HG02973 (cell line): ENCODE measurements around the gene NQO2.
"Not testable (repeated sequence)": the region's sequence is repeated elsewhere in the genome, so short reads cannot be mapped to it uniquely, and the experiment has no call there.

ENCODE experiments used
- ATAC-seq: cut with Tn5 transposase; IDR thresholded peaks from one replicate; pipeline ENCODE4 v1.9.1; 2021; ENCODE audit warnings: moderate library complexity; ENCODE audit not compliant: unreplicated experiment

Gene NQO2

DNA sequence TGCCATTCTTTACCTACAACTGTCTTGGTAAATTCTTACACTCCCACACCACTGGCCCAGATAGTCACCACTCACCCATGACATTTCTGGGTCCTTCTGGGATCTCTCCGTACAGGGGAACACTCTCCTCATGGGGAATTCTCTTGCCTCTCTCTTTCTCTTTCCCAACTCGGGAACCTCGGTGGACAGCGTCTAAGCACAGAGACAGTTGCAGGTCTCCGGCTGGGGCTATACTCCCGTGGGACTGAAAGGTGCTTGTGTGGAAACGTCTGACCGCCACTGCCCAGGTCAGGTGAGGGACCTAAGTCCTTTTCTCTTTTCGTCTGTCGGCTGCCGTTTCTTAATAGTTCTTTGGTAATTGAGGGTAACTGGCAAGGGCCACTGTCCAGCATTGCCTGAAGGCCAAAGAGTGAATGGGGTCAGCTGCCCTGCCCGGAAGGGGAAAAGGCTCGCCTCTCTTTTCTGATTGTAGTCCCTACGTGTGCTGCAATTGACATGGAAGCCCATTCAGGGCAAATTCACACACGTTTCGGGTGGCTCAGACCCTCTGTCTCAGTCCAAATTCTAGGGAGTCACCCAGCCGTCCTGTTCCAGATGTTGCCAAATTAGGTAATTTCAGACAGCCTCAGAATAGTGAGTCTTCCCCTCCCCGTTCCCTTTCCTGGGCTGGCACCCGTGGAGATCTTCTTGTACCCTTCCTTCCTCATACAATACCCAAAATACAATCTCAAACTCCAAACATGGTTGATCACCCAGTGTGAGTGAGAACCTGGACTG lies 37.4 kb downstream of the NQO2 start:
- ATAC-seq, result no peak

DNA sequence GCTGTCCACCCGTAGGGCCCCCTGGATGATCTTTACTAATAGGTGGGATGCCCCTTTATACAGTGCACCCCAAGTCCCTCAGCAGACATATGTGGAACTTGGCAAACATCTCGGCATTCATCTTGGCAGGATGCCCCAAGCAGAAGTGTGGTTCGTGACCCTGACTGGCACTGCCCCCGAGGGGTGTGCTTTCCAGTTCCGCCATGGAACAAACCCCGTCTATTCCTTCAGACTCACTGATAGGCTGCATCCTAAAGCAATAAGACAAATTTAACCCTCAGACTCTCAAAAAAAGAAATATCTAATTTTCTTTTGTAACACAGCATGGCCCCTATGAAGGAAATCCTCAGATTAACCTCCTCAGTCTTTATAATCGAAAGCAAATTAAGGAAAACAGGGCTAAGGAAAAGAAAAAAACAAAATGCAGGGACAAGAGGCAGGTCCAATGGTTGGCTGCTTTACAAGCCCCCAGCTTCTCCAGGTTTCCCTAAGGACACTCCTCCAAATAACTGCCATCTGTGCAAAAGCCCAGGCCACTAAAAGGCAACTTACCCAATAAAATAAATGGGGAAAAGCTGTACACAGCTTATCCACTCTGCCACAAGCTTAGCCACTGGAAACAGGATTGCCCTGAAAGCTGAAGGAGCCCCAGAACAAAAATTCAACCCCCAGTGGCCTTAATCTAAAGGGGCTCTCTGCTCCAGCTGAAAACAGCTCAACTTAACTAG lies 38.1 kb downstream of the NQO2 start:
- ATAC-seq, result no peak

DNA sequence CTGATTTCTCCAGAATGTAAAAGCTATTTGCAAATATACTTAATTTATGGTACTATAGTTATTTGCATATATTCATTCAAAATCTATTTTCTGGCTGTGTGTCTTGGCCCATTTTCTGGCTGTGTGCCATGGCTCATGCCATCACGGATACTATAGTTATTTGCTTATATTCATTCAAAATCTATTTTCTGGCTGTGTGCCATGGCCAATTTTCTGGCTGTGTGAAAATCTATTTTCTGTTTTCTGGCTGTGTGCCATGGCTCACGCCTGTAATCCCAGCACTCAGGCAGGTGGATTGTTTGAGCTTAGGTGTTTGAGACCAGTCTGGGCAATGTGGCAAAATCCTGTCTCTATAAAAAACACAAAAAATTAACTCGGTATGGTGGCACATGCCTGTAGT lies 39.7 kb downstream of the NQO2 start:
- ATAC-seq, result no peak

DNA sequence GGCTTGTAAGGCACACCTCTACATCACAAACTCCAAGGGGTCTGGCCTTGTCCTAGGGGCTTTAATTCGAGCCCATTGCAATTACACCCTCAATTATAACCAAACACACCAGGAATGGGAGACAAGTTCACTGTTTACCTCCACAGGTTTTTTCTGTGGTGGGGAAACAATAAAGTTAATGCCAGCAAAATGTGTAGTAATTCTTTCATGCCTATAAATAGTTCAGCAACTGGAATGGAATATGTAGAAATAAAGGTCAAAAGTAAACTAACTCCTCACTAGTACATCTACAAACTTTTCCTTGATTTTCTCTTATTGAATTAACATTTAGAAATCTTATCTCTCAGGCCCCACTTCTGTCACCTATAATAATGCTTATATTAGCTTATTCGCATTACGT lies 41.5 kb downstream of the NQO2 start:
- no peak for ATAC-seq

DNA sequence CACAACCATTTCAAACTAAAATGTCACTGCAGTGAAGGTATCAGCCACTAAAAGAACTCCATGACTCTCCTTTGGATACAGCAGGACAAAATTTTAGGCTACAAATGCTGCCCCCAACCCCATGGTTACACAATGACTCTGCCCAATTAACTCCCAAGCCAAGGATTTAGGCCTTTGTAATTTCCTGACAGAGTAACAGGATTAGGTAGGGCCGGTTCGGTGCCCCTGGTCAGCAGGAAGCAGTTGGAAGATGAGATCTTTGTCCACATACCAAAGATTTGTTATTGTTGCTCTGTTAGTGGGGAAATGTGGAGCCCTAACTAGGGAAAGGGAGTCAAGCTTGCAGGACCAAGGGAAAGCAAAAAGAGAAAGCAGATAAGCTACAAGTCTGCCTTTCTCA lies 41.9 kb downstream of the NQO2 start:
- no peak for ATAC-seq

DNA sequence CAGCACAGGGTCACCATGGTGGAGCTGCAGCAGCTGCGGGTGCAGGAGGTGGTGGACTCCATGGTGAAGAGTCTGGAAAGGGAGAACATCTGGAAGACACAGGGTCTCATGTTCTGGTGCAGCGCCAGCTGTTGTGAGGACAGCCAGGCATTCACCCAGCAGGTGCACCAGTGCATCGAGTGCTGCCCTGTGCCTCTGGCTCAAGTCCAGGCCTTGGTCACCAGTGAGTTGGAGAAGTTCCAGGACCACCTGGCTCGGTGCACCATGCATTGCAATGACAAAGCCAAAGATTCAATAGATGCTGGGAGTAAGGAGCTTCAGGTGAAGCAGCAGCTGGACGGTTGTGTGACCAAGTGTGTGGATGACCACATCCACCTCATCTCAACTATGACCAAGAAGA lies 45.7 kb downstream of the NQO2 start:
- no peak for ATAC-seq

DNA sequence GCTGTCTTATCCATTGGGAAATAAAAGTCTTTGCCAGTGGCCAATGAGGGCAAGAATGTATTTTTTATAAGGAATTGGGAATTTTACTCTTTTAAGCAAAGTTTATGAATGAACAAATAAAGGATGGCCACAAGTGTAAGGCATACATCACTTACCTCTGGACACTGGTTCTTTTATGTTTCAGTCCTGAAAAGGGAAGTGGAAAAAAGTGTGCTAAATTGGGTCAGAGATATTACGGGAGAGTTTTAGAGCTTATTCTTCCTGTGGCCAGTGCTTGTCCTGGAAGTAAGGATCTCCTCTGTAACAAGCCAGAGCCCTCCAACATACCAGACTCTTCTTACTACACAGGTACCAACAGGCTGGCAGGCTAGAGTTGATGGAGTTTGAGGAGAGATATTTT lies 46.1 kb downstream of the NQO2 start:
- no peak for ATAC-seq

DNA sequence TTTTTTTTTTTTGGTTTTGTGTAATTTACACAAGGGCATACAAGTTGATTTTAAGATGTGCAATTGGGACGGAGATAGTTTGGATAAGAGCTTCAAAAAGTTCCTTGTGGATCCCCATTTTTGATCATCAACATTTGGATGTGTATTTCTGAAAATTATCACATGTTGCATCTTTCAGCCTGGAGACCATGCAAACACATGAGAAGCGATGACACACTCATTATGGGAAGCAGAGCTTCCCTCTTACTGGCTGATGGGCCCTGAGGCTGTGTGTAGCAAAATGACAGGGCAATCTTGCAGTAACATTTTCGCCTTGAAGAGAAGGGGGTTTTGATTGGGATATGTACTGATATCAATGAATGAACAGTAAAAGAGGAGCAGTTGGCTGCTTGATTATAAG lies 46.6 kb downstream of the NQO2 start:
- ATAC-seq, result no peak

DNA sequence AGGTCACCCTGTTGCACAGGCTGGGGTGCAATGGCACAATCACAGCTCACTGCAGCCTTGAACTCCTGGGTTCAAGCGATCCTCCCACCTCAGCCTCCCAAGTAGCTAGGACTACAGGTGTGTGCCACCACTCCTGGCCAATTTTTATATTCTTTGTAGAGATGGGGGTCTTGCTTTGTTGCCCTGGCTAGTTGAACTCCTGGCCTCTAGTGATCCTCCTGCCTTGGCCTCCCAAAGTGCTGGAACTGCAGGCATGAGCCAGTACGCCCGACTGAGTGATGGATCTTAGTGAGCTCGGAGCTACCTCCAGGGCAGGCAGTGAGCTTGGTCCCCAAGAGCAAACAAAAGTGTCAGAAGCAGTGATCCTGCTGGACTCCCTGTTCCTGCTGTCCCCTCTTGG lies 48.3 kb downstream of the NQO2 start:
- ATAC-seq, result not testable (repeated sequence)

DNA sequence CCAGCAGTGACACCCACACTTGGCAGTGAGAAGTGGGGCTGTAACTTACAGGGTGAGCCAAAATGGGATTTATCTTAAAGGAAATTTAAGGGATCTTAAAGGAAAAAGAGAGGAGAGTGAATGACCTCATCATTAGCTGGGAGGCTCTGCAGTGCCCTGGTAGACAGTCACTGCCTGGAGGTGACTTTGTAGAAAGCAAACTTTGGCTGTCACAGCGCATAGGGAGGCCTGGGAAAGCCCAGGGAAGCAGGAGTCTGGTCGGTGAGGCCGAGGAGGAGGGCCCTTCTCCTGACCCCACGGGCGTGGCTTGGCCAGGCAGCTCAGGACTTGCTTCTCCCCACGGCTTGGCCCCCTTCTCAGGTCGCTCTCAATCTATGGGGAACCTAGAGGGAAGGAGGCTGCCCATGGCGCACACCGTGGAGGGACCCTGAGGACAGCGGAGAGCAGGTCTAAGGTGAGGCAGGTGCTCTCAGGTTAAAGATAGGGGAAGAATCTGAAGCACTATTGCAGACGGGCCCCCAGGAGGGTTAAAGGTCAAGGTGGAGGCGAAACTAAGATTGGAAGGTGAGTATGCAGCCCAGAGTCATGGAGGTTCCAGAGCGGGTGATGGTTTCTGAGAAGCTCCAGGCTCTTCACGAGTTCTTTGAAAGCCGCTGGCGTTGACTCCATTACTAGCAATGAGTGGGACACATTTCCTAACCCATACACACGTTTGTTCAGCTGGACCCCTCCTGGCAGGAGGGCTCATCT lies 53.0 kb downstream of the NQO2 start:
- ATAC-seq, result no peak

DNA sequence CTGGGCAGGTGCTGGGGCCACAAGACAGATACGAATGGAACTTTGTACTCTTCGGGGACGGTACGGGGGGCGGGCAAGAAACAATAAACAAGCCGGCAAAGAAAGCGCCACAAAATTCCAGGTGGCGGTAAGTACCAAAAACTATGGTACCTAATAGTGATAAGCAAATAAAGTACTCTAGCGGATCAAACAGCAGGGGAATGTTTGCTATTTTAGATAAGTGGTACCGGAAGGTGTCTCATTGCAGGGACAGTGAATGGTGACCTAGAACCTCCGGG lies 53.5 kb downstream of the NQO2 start:
- no peak for ATAC-seq

DNA sequence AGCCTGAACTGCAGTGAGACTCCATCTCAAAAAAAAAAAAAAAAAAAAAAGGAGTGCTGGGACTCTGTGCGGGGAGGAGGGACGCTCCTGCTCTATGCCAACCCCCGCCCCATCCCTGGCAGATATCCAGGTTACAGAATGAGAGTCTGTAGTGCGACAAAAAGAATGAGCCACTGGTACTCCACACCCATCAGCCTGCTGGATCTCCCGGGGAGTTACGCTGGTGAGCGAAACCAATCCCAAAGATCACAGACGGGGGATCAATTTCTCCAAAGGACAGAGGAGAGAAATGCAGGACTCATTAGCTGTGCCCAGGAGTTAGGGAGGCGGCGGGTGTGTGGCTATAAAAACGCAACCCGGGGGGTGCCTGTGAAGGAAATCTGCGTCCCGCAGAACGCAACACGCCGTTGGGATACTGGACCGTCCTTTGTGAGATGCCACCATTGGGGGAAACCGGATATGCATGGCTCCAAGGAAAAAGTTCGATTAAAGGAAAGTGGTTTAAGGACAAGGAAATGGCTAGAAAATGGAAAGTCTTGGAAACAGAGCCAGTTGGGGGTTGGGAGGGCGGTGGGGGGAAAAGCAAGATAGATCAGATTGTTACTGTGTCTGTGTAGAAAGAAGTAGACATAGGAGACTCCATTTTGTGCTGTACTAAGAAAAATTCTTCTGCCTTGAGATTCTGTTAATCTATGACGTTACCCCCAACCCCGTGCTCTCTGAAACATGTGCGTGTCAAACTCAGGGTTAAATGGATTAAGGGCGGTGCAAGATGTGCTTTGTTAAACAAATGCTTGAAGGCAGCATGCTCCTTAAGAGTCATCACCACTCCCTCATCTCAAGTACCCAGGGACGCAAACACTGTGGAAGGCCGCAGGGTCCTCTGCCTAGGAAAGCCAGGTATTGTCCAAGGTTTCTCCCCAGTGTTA lies 54.8 kb downstream of the NQO2 start:
- not testable (repeated sequence) for ATAC-seq

DNA sequence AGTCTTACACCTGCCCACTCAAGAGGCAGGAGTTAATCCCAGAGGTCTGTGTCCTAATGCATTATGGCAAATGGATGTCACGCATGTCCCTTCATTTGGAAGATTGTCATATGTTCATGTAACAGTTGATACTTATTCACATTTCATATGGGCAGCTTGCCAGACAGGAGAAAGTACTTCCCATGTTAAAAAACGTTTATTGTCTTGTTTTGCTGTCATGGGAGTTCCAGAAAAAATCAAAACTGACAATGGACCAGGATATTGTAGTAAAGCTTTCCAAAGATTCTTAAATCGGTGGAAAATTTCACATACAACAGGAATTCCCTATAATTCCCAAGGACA lies 55.4 kb downstream of the NQO2 start:
- ATAC-seq, result not testable (repeated sequence)

DNA sequence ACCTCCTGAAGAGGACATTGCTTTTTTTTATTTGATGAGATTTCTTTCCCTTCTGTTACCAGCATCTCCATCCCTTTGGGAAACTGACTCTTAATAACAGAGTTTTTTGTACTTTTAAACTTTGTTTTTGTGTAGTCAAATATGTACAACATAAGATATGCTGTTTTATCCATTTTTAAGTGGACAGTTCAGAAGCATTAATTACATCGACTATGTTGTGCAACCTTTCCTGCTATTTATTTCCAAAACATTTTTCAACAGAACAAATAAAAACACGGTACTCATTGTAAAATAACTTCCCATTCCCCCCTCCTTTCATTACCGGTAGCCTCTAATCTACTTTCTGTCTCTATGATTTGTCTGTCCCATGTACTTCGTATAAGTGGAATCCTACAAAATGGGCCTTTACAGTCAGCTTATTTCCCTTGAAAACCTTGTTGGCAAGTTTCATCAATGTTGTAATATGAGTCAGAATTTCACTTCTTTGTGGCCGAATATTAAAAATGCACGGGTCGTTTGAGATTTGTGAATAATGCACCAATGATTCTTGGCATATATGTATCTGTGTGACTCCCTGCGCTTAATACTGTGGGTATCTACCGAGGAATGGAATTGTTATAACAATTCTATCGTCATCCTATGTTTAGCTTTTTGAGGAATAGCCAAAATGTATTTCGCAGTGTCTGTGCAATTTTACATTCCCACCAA lies 57.5 kb downstream of the NQO2 start:
- no peak for ATAC-seq

DNA sequence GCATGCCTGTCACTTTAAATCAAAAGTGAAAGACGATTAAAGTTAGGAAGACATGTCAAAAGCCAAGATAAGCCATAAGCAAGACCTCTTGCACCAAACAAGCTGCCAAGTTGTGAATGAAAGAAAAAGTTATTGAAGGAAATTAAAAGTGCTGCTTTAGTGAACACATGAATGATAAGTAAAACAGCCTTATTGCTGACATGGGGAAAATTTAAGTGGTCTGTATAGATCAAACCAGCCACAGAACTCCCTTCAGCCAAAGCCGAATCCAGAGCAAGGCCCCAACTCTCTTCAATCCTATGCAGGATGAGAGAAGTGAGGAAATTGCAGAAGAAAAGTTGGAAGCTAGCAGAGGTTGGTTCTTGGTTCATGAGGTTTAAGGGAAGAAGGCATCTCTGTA lies 59.3 kb downstream of the NQO2 start:
- no peak for ATAC-seq

DNA sequence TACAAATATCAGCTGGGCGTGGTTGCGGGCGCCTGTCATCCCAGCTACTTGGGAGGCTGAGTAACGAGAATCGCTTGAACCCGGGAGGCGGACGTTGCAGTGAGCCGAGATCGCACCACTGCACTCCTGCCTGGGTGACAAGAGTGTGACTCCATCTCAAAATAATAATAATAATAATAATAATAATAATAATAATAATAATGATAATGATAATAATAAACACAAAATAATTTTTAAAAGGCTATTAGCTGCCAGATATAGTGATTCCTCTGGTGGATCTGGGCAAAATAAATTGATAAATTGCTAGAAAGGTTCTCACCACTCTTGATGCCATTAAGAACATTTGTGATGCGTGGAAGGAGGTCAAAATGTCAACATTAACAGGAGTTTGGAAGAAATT lies 60.4 kb downstream of the NQO2 start:
- ATAC-seq, result not testable (repeated sequence)

DNA sequence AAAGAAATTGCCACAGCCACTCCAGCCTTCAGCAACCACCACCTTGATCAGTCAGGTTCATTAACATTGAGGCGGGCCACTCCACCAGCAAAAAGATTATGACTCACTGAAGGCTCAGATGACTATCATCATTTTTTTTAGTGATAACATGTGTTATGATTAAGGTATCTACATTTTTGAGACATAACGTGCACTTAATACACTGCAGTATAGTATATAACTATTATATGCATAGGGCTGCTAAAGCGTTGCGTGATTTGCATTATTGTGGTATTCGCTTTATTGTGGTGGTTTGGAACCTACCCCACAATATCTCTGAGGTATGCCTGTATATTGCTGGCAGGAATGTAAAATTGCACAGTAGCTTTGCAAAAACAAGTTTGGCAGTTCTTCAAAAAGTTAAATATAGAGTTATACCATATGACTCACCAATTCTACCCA lies 61.8 kb downstream of the NQO2 start:
- no peak for ATAC-seq

DNA sequence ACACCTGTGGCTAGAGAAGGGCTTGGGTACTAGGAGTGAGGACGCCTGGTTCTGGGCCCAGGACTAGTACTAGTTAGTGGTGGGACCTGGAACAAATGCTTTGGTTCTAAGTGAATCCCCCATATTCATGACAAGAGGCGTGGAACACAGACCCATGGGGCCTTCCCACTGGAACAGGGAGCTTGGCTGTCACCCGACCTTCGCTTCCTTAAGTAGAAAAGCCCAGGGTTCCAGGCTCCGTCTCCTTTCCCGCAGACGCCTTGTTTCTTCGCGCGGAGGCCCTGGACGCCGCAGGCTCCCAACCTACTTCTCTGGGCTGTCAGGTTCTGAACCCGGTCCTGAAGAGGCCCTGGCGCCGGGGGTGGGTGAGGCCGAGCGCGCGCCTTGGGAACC lies 63.6 kb downstream of the NQO2 start:
- ATAC-seq, result not testable (repeated sequence)

DNA sequence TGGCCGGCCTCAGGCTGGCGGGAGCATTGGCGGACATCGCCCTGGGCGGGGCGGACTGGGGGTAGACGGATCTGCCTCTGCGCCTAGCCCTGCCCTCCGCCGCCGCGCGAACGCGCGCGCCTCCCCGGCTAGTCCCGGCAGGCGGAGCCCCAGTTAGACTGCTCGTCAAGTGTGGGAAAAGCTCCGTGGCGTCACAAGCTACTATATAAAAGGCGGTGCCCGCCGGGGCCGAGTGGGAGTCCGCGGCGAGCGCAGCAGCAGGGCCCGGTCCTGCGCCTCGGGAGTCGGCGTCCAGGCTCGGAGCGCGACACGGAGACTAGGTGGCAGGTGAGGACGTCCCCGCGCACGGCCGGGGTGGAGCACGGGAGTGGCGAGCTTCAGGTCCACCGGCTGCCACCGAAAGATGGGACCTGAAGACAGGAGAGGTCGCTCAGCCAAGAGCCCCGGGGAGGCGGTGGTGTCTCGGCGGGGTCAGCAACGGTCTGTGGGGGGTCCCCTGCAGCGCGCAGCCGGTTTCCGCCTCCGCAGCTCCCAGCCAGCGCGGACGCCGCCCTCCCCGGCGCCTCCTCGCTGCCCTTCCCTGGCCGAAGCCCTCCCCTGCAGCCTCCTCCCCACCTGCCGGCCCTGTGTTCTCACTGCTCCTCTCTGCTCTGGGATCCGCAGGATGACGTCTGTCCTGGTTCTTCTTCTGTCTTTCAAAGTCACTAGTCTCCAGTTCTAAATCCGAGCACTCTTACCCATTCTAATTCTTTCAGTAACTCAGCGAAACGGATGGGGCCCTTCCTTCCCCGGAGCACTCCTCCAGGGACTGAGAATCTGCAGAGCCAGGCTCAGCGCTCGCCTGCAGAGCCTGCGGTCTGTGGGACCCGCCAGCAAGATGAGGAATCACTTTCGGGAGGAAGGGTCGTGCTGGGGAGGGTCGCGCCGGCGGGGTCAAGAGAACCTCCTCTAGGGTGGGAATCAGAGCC lies 64.3 kb downstream of the NQO2 start:
- ATAC-seq, result peak; percentile 68
